HG02571 (cell line): ENCODE data around the gene AVPI1.
"Not testable (repeated sequence)": the region's sequence is repeated elsewhere in the genome, so short reads cannot be mapped to it uniquely, and the experiment has no call there.

Experiments used
- ATAC-seq: cut with Tn5 transposase; IDR thresholded peaks from one replicate; pipeline ENCODE4 v1.9.1; 2021; ENCODE audit warnings: mild to moderate bottlenecking, moderate library complexity; ENCODE audit not compliant: unreplicated experiment

Gene AVPI1

DNA sequence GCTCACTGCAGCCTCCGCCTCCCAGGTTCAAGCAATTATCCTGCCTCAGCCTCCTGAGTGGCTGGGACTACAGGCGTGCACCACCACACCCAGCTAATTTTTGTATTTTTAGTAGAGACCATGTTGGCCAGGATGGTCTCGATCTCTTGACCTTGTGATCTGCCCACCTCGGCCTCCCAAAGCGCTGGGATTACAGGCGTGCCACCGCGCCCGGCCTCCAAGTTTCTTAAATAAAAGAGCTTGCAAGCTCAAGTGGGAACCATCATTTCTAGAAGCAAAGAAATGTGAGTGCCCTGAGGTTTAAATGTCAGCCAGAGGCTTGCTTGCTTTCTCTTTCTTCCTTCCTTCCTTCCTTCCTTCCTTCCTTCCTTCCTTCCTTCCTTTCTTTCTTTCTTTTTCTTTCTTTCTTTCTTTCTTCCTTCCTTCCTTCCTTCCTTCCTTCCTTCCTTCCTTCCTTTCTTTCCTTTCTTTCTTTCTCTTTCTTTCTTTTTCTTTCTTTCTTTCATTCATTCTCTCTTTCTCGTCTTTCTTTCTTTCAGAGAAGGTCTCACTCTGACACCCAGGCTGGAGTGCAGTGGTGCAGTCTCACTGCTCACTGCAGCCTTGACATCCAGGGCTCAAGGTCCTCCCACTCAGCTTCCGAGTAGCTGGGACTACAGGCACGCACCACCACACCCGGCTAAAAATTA, 44.4 kb downstream of the AVPI1 start:
- ATAC-seq = not testable (repeated sequence)

DNA sequence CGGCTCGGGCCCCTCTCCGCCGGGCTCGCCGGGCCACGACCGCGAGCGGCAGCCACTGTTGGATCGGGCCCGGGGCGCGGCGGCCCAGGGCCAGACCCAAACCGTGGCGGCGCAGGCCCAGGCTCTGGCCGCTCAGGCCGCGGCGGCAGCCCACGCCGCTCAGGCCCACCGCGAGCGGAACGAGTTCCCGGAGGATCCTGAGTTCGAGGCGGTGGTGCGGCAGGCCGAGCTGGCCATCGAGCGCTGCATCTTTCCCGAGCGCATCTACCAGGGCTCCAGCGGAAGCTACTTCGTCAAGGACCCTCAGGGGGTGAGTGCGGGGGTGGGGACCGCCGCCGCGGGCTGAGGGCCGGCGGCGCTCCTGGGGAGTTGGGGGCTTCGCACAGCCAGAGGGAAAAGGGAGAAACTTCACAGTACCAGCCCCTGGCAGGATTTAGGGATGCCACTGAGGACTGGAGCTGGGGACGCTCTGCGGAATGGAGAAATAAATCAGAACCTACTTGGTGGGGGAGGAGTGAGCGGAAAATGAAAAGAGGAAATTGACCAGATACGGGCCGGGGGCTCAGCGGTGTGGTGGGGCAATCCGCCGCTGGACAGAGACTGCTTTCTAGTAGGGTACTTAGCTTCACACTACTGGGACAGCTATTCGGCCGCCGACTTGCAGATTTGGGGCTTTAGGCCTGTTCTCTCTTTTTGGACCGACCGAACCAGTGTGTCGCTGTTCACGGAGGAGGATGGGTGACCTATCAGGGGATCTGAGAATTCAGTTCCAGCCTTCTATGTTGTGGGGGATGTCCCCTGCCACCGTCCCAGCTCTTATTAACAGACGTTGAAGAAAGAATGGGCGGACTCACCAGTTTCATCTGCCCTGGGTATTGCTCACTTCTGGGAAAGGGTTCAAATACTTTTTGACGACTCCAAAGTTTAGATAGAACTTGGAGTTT, 45.9 kb downstream of the AVPI1 start:
- peak; percentile 3 for ATAC-seq

DNA sequence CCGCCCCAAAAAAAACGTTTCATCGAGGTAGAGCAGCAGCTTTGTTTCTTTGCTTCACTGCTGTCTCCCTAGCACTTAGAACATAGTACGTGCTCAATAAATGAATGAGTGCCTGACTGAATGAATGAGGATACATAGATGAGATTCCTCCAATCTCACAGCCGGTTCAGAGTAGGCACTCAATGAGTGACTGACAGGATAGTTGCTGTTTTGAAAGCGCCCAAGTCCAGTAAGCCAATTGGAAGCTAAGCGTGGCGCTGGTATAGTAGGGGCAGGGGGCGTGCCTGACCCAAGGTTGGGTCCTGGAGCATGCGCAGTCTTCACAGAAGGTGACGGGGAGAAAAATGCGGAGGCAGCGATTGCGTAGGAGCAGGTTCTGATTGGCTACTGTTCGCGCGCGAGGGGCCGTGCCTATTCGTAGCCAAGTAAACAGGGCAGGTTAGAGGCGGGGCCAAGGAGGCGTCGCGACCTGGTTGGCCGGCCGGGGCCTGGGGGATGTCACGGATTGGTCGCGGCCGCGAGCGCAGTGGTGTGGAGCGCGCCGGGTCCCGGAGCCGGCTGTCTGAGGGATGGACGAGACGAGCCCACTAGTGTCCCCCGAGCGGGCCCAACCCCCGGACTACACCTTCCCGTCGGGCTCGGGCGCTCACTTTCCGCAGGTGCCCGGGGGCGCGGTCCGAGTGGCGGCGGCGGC, 46.7 kb downstream of the AVPI1 start, which contains the start of gene PI4K2A:
PI4K2A (plus strand) TSS at position 498 of the 694 bp plus-strand sequence; CDS start at position 570, 72 bp downstream.
- ATAC-seq = peak; percentile 98

DNA sequence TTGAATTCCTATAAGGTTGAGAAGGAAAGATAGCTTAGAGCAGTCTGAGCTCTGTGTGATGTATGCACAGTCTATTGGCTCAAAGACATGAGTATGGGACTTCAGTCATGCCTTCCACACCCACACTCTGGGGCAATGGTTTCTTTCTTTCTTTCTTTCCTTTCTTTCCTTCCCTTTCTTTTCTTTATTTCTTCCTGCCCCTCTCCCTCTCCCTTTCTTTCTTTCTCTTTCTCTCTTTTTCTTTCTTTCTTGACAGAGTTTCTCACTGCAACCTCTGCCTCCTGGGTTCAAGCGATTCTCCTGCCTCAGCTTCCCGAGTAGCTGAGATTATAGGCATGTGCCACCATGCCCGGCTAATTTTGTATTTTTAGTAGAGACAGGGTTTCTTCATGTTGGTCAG, 48.0 kb downstream of the AVPI1 start:
- ATAC-seq = not testable (repeated sequence)

DNA sequence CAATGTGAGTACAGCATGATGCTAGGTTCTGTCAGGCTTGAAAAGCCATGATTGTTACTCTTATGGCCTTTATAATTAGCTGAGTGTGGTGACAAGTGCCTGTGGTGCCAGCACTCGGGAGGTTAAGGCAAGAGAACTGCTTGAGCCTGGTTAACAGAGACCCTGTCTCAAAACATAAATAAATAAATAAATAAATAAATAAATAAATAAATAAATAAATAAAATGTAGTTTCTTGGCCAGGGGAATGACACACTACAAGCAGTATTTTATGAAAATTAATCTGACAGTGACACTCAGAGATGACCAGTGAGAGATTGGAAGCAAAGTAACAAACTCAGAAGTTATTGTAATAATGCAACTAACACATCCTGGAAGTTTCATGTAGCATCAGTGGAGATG, 51.5 kb downstream of the AVPI1 start:
- no peak for ATAC-seq

DNA sequence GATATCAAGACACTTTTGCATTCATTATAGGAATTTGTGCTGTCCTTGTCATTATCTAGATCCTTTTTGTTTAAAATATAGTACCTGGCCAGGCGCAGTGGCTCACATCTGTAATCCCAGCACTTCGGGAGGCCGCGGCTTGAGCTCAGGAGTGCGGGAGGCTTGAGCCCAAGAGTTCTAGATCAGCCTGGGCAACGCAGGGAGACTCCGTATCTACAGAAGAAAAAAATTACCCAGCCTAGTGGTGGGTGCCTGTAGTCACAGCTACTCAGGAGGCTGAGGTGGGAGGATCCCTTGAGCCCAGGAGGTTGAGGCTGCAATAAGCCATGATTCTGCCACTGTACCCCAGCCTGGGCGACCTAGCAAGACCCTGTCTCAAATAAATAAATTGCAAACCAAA, 53.1 kb downstream of the AVPI1 start:
- ATAC-seq = no peak

DNA sequence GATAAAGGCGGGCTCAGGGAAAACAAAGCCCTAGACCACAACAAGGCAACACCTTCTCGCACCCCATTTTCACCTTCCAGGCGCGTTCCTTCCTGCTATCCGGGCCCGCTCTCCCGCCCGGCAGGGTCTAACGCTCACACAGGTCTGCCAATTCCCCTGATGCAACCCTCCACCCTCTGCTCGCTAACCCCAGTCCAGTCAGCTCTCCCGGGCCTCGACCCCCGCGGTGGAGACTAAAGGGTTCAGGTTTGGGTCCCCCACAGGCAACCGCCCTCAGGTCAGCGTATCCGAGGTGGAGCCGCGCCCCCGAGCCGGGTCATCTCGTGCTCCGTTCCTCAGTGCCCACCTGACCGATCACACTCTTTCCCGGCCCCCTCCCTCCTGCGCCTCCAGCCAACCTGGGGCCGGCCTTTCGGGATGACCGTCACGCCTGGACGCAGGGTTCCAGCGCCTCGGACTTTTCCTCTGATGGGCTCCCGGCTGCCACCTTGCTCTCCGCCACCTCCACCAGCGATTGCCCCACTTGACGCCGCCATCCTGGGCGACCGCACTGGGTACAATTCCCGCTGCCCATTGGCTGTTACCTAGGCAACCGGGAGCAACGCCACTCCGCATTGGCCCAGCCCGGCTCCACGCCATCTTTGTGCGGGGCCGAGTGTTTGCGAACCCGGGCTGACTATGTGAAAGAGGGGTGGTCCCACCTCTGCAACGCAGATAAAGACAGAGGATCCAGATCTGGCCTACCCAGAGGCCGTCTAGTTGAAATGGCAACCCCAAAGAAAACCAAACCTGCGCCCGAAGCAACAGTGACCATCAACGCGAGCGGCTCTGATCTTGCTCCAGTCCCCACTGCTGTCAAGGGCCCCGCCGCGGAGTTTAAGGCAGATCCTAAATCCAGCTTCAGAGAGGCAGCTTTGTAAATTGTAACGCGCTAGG, 53.8 kb downstream of the AVPI1 start, which contains the start of gene MORN4:
MORN4 (minus strand) TSS at position 552 of the 936 bp plus-strand sequence. CDS start 13,847 bp downstream, outside the sequence.
- peak; percentile 99 for ATAC-seq

DNA sequence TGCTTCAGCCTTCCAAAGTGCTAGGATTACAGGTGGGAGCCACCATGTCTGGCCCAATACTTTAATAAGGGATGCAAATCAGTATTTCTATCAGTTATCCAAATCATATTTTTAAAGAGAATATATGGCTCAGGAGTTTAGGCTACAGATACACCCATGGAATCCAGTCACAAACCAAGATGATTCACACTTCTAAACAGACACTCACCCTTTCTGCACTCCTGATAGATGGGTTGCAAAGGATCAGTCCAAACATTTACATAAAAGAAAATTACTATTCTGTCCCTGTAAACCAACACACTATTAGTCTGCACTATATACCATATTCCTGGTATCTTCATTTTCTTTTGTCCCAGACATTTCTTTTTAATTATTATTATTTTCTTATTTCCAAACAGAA, 55.9 kb downstream of the AVPI1 start:
- ATAC-seq = no peak

DNA sequence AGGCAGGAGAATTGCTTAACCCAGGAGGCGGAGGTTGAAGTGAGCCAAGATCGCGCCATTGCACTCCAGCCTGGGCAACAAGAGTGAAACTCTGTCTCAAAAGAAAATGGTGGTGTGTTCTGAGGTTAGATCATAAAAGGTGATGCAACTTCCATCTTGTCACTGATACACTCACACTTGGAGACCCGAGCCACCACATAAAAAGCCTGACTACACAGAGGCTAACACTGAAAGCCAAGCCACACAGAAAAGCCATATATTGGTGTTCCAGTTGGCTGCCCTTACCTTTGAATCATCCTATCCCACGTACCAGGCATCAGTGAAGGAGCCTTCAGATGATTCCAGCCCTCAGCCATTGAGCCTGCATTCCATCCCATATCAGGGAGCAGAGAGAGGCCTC, 57.8 kb downstream of the AVPI1 start:
- ATAC-seq = no peak

DNA sequence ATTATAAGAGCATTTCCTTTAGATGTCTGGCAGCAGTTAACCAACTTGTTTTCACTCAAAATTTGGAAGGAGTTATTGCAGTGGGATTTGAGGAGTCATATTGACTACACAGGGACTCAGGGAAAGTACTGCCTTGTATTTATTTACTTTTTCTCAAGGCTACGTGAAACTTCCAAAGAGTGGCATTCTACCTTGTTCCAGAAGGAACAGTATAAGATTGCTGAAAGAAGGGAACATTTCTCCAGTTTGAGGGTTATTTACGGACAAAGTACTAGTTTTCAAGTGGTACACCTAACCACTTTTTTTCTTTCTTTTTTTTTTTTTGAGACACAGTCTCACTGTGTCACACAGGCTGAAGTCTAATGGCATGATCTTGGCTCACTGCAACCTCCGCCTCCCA, 58.8 kb downstream of the AVPI1 start:
- ATAC-seq = no peak

DNA sequence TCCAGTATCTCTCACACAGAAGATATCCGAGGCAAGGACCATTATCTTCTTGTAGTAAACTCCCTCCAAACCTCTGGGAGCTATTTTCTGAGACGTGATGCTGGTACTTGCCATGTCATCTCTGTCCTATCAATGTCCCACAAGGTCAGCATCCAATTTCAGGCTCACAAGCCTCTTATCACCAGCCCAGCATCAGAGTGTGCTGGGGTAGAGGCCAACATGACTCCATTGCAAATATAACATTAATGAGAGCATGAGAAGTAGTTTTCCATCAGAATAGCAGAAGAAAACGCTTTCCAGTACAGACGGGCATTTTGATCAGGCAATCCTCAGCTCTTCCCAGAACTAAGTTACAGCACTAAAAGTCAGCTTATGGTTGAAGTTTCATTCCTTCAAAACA, 59.3 kb downstream of the AVPI1 start:
- ATAC-seq = no peak
